NB4 (cell line): ENCODE measurements around the gene NOVA1.

ENCODE experiments used
- DNase-seq: peaks from one replicate; pipeline ENCODE4 v3.0.0; 2010; ENCODE audit warnings: low read depth
- H3K4me3 ChIP-seq: one replicate; pipeline ENCODE4 v1.5.1; 2011; ENCODE audit warnings: mild to moderate bottlenecking, low read depth, low read length, moderate library complexity
- MYC ChIP-seq: IDR thresholded peaks from 2 replicates; pipeline ENCODE4 v1.6.1; 2011; ENCODE audit warnings: low read depth, low read length
- POLR2A ChIP-seq: IDR thresholded peaks from 2 replicates; pipeline ENCODE4 v1.6.1; 2011; ENCODE audit warnings: mild to moderate bottlenecking; ENCODE audit not compliant: insufficient read length; ENCODE audit errors: extremely low read depth
- TF ChIP-seq, protein P1 (sequence below): IDR thresholded peaks from 2 replicates; pipeline ENCODE4 v1.6.1; 2011; ENCODE audit warnings: low read depth, low read length
- TF ChIP-seq, protein P2 (sequence below): IDR thresholded peaks from one replicate; pipeline ENCODE4 v1.5.1; 2012; ENCODE audit warnings: low read depth, low read length

Gene NOVA1

DNA sequence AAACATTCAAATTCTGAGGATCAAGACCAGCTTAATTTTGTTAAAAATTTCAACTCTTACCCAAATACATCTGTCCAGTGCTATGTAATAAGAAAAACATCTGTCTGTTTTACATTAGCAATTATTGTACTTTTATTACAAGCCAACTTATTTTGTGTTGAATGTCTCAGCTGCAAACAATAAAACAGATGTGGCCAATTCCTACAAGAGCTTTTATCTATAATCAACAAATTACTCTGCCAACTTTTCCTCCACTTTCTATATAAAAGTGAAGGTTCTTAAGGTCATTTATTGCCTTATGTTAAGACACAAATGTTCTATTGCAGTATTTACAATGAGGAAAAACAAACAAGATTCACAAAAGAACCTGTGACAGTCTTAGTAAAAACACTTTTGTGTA lies 72.7 kb downstream of the NOVA1 start:
- H3K4me3 ChIP-seq: no peak overlapping the region
- no peak for TF ChIP-seq POLR2A
- TF ChIP-seq, protein P1, sequence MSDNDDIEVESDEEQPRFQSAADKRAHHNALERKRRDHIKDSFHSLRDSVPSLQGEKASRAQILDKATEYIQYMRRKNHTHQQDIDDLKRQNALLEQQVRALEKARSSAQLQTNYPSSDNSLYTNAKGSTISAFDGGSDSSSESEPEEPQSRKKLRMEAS: no peak
- TF ChIP-seq MYC: no peak
- TF ChIP-seq, protein P2, sequence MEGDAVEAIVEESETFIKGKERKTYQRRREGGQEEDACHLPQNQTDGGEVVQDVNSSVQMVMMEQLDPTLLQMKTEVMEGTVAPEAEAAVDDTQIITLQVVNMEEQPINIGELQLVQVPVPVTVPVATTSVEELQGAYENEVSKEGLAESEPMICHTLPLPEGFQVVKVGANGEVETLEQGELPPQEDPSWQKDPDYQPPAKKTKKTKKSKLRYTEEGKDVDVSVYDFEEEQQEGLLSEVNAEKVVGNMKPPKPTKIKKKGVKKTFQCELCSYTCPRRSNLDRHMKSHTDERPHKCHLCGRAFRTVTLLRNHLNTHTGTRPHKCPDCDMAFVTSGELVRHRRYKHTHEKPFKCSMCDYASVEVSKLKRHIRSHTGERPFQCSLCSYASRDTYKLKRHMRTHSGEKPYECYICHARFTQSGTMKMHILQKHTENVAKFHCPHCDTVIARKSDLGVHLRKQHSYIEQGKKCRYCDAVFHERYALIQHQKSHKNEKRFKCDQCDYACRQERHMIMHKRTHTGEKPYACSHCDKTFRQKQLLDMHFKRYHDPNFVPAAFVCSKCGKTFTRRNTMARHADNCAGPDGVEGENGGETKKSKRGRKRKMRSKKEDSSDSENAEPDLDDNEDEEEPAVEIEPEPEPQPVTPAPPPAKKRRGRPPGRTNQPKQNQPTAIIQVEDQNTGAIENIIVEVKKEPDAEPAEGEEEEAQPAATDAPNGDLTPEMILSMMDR: no peak
- DNase-seq: no peak

DNA sequence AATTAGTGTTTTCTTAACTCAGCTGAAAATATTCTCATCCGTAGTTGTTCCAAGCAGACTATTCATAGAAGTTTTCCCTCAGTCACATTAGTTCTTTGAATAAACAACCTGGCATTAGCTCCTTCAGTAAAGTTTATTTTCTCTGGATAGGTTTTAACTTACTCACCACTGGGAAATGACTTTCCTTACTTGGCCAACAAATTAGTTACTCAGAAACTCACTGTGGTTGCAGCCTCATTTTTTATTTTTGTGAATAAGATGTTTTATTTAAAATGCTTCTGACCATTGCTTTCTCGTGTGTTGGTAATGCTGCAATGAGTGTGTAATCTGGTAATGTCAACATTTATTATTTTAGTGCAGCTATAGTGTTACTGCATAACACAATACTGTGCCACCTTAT lies 74.9 kb downstream of the NOVA1 start:
- TF ChIP-seq, protein P1: no peak
- TF ChIP-seq MYC (no peak), POLR2A (no peak)
- TF ChIP-seq, protein P2: no peak
- no peak for DNase-seq
- no peak overlapping the region for H3K4me3 ChIP-seq

DNA sequence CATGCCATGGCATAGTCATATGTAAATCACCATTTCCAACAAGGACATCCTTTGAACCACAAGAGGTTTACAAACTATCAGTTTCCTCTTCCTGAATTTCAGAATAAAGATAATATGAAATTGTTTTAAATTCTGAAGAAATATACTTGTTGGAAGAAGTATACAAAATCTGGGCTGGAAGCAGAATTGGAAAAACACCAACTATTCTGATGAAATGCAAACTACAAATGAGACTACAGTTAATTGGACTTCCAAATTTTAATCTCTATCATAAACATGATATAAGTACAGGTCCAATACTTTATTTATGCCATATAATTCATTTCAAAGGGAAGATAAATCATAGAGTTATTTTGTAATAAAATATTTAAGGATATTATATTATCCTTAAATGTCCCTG lies 80.1 kb downstream of the NOVA1 start:
- TF ChIP-seq, protein P1: no peak
- TF ChIP-seq, protein P2: no peak
- no peak for TF ChIP-seq POLR2A
- TF ChIP-seq MYC: no peak
- DNase-seq: no peak
- no peak overlapping the region for H3K4me3 ChIP-seq

DNA sequence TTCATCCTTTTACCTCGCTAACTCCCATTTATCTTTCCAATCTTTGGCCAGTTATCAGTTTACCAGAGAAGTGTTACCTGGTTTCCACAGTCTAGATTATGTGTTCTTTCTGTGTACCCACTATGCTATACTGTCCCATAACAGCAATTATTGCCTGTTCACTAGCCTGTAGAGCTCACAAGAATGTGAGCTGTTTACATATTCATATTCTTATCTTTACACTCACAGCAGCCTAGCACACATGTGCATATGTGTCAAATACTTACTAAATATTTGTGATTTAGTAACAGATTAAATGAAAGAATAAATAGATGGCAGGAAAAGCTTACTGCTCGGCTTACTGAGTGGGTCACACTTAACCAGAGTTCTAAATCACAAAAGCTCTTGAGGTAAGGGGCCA lies 97.8 kb downstream of the NOVA1 start:
- no peak overlapping the region for H3K4me3 ChIP-seq
- TF ChIP-seq POLR2A (no peak), MYC (no peak)
- TF ChIP-seq, protein P1: no peak
- TF ChIP-seq, protein P2: no peak
- DNase-seq: no peak

DNA sequence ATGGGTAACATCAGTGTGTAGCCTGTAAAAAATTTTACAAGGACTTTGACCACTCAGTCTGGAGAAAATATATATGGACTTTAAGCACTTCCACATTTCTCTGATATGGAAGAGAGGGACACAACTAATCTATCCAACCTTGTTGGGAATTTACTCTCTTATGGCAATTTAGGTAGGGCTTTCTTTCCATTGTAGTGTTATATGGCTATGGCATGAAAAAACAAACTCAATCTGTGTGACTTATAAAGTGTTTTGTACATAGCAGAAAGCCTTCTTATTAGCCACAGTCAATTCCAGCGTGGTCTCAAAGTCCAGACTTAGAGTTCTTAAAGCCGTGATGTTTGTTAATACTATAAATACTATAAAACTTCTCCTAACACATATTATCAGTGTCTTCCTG lies 98.3 kb downstream of the NOVA1 start:
- H3K4me3 ChIP-seq: no peak overlapping the region
- TF ChIP-seq POLR2A: no peak
- no peak for DNase-seq

DNA sequence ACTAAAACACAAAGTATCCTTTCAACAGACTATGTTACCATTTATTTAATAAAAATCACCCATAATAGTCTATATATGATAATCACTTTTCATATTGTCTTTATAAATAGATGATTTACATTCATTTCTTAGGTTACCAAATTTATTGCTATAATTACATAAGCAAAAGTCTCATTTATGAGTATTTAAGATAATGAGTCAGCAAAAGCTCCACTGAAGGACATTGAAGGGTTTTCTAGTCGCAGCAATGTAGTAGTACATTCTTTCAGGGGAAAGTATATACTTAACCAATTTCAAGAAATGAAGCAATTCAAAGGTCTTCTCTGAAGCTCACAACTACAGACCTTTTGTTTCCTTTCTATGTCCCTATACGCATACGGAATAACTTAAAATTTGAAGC lies 110.9 kb downstream of the NOVA1 start:
- no peak for DNase-seq
- H3K4me3 ChIP-seq: no peak overlapping the region
- TF ChIP-seq, protein P1: no peak
- no peak for TF ChIP-seq POLR2A
- TF ChIP-seq, protein P2: no peak
- no peak for TF ChIP-seq MYC
